IMR-90 (cell line): ENCODE data around the gene BRAF. TPM values are rescaled to one million over a fixed set of nuclear protein-coding genes. Genes with fewer than 3 reads are reported as not detected.

Experiments
- ATAC-seq: fragments of 200-7000 bp; cut with Tn5 transposase; 2 replicates; pipeline ENCODE4 v1.9.1; 2020; ENCODE audit warnings: low read depth, mild to moderate bottlenecking, moderate library complexity
- BruUV-seq: library from RNA; stranded (reverse); fragments of 400-500 nt; replicated peaks from 2 replicates; lab custom pipeline; 2021; lab: Mats Ljungman, UMichigan
- CTCF ChIA-PET: fragments of 300-600 bp; formaldehyde crosslinking; extraction: SDS; loops from one replicate; lab custom pipeline; 2021; ENCODE audit warnings: antibody characterized with exemption; lab: Yijun Ruan, JAX
- POLR2A ChIA-PET: fragments of 300-600 bp; sonication (Branson Sonifier 250); formaldehyde crosslinking; loops from one replicate; lab custom pipeline; 2022; ENCODE audit warnings: antibody characterized with exemption; ENCODE audit not compliant: unreplicated experiment; lab: Charles Lee
- DNase-seq: peaks from one replicate; pipeline ENCODE4 v3.0.0; 2013
- H2AFZ ChIP-seq: replicated peaks from 2 replicates; pipeline ENCODE3; 2013; ENCODE audit warnings: low read length, mild to moderate bottlenecking; ENCODE audit not compliant: poor library complexity
- H2AK5ac ChIP-seq: 2 replicates; pipeline ENCODE4 v1.6.1; 2013; ENCODE audit warnings: low read depth, low read length, inconsistent platforms
- H2AK9ac ChIP-seq: replicated peaks from 2 replicates; pipeline ENCODE3; 2013; ENCODE audit warnings: mild to moderate bottlenecking, low read depth, low read length, moderate library complexity; ENCODE audit not compliant: poor library complexity
- H2BK120ac ChIP-seq: 2 replicates; pipeline ENCODE4 v1.6.1; 2013; ENCODE audit warnings: low read depth, low read length, inconsistent platforms
- H2BK15ac ChIP-seq: 3 replicates; pipeline ENCODE4 v1.6.1; 2013; ENCODE audit warnings: low read depth, low read length, inconsistent platforms
- H2BK20ac ChIP-seq: 2 replicates; pipeline ENCODE4 v1.6.1; 2013; ENCODE audit warnings: low read depth, mild to moderate bottlenecking, inconsistent platforms, low read length, moderate library complexity
- H2BK5ac ChIP-seq: 2 replicates; pipeline ENCODE4 v1.6.1; 2013; ENCODE audit warnings: mild to moderate bottlenecking, low read depth, low read length, inconsistent platforms; ENCODE audit not compliant: poor library complexity, severe bottlenecking
- H3K14ac ChIP-seq: replicated peaks from 2 replicates; pipeline ENCODE4 v1.6.1; 2013; ENCODE audit warnings: low read depth, low read length, inconsistent platforms
- H3K18ac ChIP-seq: 2 replicates; pipeline ENCODE4 v1.6.1; 2013; ENCODE audit warnings: low read depth, low read length, control low read depth
- H3K23ac ChIP-seq: 2 replicates; pipeline ENCODE4 v1.6.1; 2013; ENCODE audit warnings: low read depth, low read length, inconsistent platforms
- H3K27ac ChIP-seq: 2 replicates; pipeline ENCODE4 v1.5.1; 2013; ENCODE audit warnings: mild to moderate bottlenecking, control low read depth, low read length; ENCODE audit not compliant: insufficient read depth
- H3K27me3 ChIP-seq: 2 replicates; pipeline ENCODE4 v1.6.1; 2013; ENCODE audit warnings: low read length; ENCODE audit not compliant: control insufficient read depth, insufficient read depth
- H3K36me3 ChIP-seq: 2 replicates; pipeline ENCODE4 v1.6.1; 2013; ENCODE audit warnings: low read length, mixed read lengths; ENCODE audit not compliant: control insufficient read depth, insufficient read depth
- H3K4ac ChIP-seq: 2 replicates; pipeline ENCODE4 v1.6.1; 2013; ENCODE audit warnings: low read depth, low read length, inconsistent platforms
- H3K4me1 ChIP-seq: 2 replicates; pipeline ENCODE4 v1.6.1; 2013; ENCODE audit warnings: low read length, mixed read lengths; ENCODE audit not compliant: control insufficient read depth, insufficient read depth
- H3K4me2 ChIP-seq: 2 replicates; pipeline ENCODE4 v1.6.1; 2013; ENCODE audit warnings: low read depth, mild to moderate bottlenecking, control low read depth, low read length, moderate library complexity
- H3K4me3 ChIP-seq: 2 replicates; pipeline ENCODE4 v1.5.1; 2013; ENCODE audit warnings: low read depth, mild to moderate bottlenecking, control low read depth, low read length, moderate library complexity; ENCODE audit not compliant: insufficient read depth
- H3K56ac ChIP-seq: 2 replicates; pipeline ENCODE4 v1.6.1; 2013; ENCODE audit warnings: low read length, inconsistent platforms; ENCODE audit not compliant: insufficient read depth; ENCODE audit errors: extremely low read depth
- H3K79me1 ChIP-seq, 2 experiments: 2 replicates each; pipeline ENCODE4 v1.6.1; 2013; ENCODE audit warnings: low read length in 2 of 2, inconsistent platforms in 1 of 2, low read depth in 1 of 2
- H3K9ac ChIP-seq: 2 replicates; pipeline ENCODE4 v1.6.1; 2013; ENCODE audit warnings: low read depth, low read length, control low read depth
- H3K9me1 ChIP-seq: 2 replicates; pipeline ENCODE4 v1.6.1; 2013; ENCODE audit warnings: low read length, inconsistent platforms; ENCODE audit not compliant: insufficient read depth
- H3K9me3 ChIP-seq: 2 replicates; pipeline ENCODE4 v1.6.1; 2013; ENCODE audit warnings: low read length; ENCODE audit not compliant: control insufficient read depth, insufficient read depth
- H4K20me1 ChIP-seq: 2 replicates; pipeline ENCODE4 v1.6.1; 2013; ENCODE audit warnings: low read length, inconsistent platforms; ENCODE audit not compliant: insufficient read depth
- H4K5ac ChIP-seq: 2 replicates; pipeline ENCODE4 v1.6.1; 2013; ENCODE audit warnings: mild to moderate bottlenecking, low read depth, low read length, control low read depth
- H4K8ac ChIP-seq, 2 experiments: 2 replicates each; pipeline ENCODE4 v1.6.1; 2013; ENCODE audit warnings: low read depth in 2 of 2, low read length in 2 of 2, control low read depth in 1 of 2, inconsistent platforms in 1 of 2
- H4K91ac ChIP-seq: 2 replicates; pipeline ENCODE4 v1.6.1; 2013; ENCODE audit warnings: low read depth, low read length, inconsistent platforms; ENCODE audit not compliant: insufficient read depth
- ELK1 ChIP-seq: fragments of 150-350 bp; IDR thresholded peaks from 2 replicates; pipeline ENCODE4 v1.6.1; 2016; ENCODE audit warnings: low read depth, mild to moderate bottlenecking, low read length, moderate library complexity, borderline replicate concordance
- FOS ChIP-seq: fragments of 150-350 bp; IDR thresholded peaks from 2 replicates; pipeline ENCODE4 v1.6.1; 2016; ENCODE audit warnings: low read depth, low read length
- MAFK ChIP-seq: IDR thresholded peaks from 2 replicates; pipeline ENCODE4 v1.6.1; 2012; ENCODE audit warnings: low read depth, low read length, improper control_type of control experiment
- MAZ ChIP-seq: IDR thresholded peaks from 2 replicates; pipeline ENCODE4 v1.6.1; 2012; ENCODE audit warnings: low read depth, mild to moderate bottlenecking, low read length, improper control_type of control experiment, moderate library complexity, borderline replicate concordance
- MXI1 ChIP-seq: IDR thresholded peaks from 2 replicates; pipeline ENCODE4 v1.6.1; 2012; ENCODE audit warnings: low read depth, mild to moderate bottlenecking, low read length, moderate library complexity, borderline replicate concordance
- POLR2A ChIP-seq: IDR thresholded peaks from 2 replicates; pipeline ENCODE4 v1.6.1; 2012; ENCODE audit warnings: mild to moderate bottlenecking, low read depth, low read length
- RCOR1 ChIP-seq: IDR thresholded peaks from 2 replicates; pipeline ENCODE4 v1.6.1; 2012; ENCODE audit warnings: mild to moderate bottlenecking, low read length, improper control_type of control experiment; ENCODE audit not compliant: insufficient replicate concordance
- USF2 ChIP-seq: fragments of 150-350 bp; IDR thresholded peaks from 2 replicates; pipeline ENCODE4 v1.6.1; 2017; ENCODE audit warnings: mild to moderate bottlenecking, antibody characterized with exemption, low read length, low read depth
- WGBS, 2 experiments: methylation state at CpG; one replicate each; pipeline versions ENCODE4 v1.1.5 to v1.1.7; 2013; ENCODE audit warnings: missing lambda C conversion rate in 2 of 2; ENCODE audit not compliant: insufficient read length in 1 of 2; ENCODE audit errors: extremely low coverage in 2 of 2; 5-methylcytosine and 5-hydroxymethylcytosine counted together
- dilution Hi-C: fragments of 300-500 bp; cut with HindIII; formaldehyde crosslinking; loops from one replicate; pipeline ENCODE4 v1.14.3; 2018; ENCODE audit warnings: low sequenced_read_pairs; ENCODE audit not compliant: unreplicated experiment
- in situ Hi-C: fragments of 300-500 bp; cut with MboI; formaldehyde crosslinking; loops from 3 replicates; pipeline ENCODE4 v1.14.3; 2019; ENCODE audit warnings: low sequenced_read_pairs, inconsistent platforms, mixed read lengths
- intact Hi-C: fragments of 100-400 bp; cut with micrococcal nuclease; formaldehyde crosslinking; loops from 2 replicates; pipeline ENCODE4 v1.10.0; 2022
- polyA plus RNA-seq, 3 experiments: library from polyadenylated mRNA; depleted of rRNA; stranded (reverse); fragments of >200 nt; gene quantifications; 2 replicates each; pipeline ENCODE4 v1.2.3, GENCODE V29; 2012; ENCODE audit warnings: low replicate concordance in 1 of 3
- total RNA-seq: library from RNA; depleted of rRNA; stranded (reverse); fragments of >200 nt; gene quantifications from 2 replicates; pipeline ENCODE4 v1.2.3, GENCODE V29; 2012

BRAF gene
- total and polyA plus RNA-seq, 2 of the 4 experiments (the other 2 are of a cell fraction), result 5.7 to 12.9 TPM

- Histone ChIP-seq H3K9me1 (peaks cover 6% of the 10 kb centered on the region; the same call in 1 of the 2 replicates), H3K27ac (peak within 1 kb of the TSS; percentile 94), H3K9me3 (no peaks in the 10 kb centered on the region), H3K79me1 (peaks cover 11 to 34% of the 10 kb centered on the region in 2 experiments; a peak in 3 of 4 replicates), H3K4me2 (peak within 1 kb of the TSS; percentile 97), H2BK5ac (peak within 1 kb of the TSS; percentile 87), H3K23ac (peak within 1 kb of the TSS; percentile 97), H3K18ac (peak within 1 kb of the TSS; percentile 85), H4K20me1 (no peaks in the 10 kb centered on the region; the same call in 1 of the 2 replicates), H3K9ac (peak within 1 kb of the TSS; percentile 86), H2BK120ac (peak within 1 kb of the TSS; percentile 45; the same call in 1 of the 2 replicates), H4K91ac (peak within 1 kb of the TSS; percentile 87), H4K8ac (peak within 1 kb of the TSS; percentile 50 to 95), H2AK9ac (peak within 1 kb of the TSS; percentile 93), H2AK5ac (peak within 1 kb of the TSS; percentile 53), H2BK15ac (no peak within 1 kb of the TSS), H3K14ac (peak within 1 kb of the TSS; percentile 97), H3K4me3 (peak within 1 kb of the TSS; percentile 92), H3K4me1 (peaks cover 5% of the 10 kb centered on the region), H3K56ac (peak within 1 kb of the TSS; percentile 70), H3K27me3 (no peaks in the 10 kb centered on the region), H3K4ac (peak within 1 kb of the TSS; percentile 92), H3K36me3 (no peaks in the 10 kb centered on the region), H2AFZ (peak within 1 kb of the TSS; percentile 89), H2BK20ac (peak within 1 kb of the TSS; percentile 21; the same call in 1 of the 2 replicates), H4K5ac (peak within 1 kb of the TSS; percentile 95)
- in situ Hi-C loops, result no loop called here
- CTCF ChIA-PET, result no interaction called here
- TF ChIP-seq ELK1 (no peak), FOS (no peak), RCOR1 (no peak), POLR2A (peak; percentile 81), USF2 (peak; percentile 70), MXI1 (peak; percentile 75; the same call in 1 of the 2 replicates), MAFK (no peak), MAZ (peak; percentile 49; the same call in 1 of the 2 replicates)
- peak; percentile 92 for ATAC-seq
- dilution Hi-C loops, result no loop called here
- POLR2A ChIA-PET, result no interaction called here
- no TSS peak for BruUV-seq
- WGBS, 2 experiments, result 1% methylated on average over 15 of the region's 82 CpGs; no CpG with 5 or more reads in 1 of the 2 experiments
- intact Hi-C loops, result loop anchor here (2.0 to 10.0 kb wide), 2 partner anchors 222 to 228 kb away; partner anchors contain the start of gene BRAF
- DNase-seq, result peak; percentile 76
Measured at GRCh38 chr7:140696680-140697446, 227.9 kb downstream of the BRAF start, which contains the start of gene NDUFB2. Gene NDUFB2 (plus strand): TSS chr7:140696708. CDS start chr7:140696745, 37 bp downstream.
